ENCODE measurements around the gene PIP5K1B. TPM values are rescaled to one million over a fixed set of nuclear protein-coding genes. Genes with fewer than 3 reads are reported as not detected.

The PIP5K1B gene
- total RNA-seq, 1 experiment from 2014 or later: 9.0 TPM

GRCh38 chr9:68847765-68848164 lies 142.7 kb downstream of the PIP5K1B start:
- no peaks in the 10 kb centered on the region for H3K27me3 Mint-ChIP-seq (ENCODE audit: unreplicated experiment)
- CTCF ChIA-PET: no interaction called here
- no peaks in the 10 kb centered on the region for H3K4me1 Mint-ChIP-seq (ENCODE audit: low read depth, unreplicated experiment)
- TF ChIP-seq, protein P1, sequence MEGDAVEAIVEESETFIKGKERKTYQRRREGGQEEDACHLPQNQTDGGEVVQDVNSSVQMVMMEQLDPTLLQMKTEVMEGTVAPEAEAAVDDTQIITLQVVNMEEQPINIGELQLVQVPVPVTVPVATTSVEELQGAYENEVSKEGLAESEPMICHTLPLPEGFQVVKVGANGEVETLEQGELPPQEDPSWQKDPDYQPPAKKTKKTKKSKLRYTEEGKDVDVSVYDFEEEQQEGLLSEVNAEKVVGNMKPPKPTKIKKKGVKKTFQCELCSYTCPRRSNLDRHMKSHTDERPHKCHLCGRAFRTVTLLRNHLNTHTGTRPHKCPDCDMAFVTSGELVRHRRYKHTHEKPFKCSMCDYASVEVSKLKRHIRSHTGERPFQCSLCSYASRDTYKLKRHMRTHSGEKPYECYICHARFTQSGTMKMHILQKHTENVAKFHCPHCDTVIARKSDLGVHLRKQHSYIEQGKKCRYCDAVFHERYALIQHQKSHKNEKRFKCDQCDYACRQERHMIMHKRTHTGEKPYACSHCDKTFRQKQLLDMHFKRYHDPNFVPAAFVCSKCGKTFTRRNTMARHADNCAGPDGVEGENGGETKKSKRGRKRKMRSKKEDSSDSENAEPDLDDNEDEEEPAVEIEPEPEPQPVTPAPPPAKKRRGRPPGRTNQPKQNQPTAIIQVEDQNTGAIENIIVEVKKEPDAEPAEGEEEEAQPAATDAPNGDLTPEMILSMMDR (IDR thresholded peaks at IDR 0.05; ENCODE audit: unreplicated experiment): no peak
- H3K36me3 Mint-ChIP-seq (ENCODE audit: insufficient read depth, unreplicated experiment): no peaks in the 10 kb centered on the region
- no peaks in the 10 kb centered on the region for H3K9me3 Mint-ChIP-seq (ENCODE audit: low read depth, unreplicated experiment)
- no peak overlapping the region for H3K27ac Mint-ChIP-seq (ENCODE audit: unreplicated experiment)
- no TSS peak for BruUV-seq (replicated peaks)
- H3K4me3 Mint-ChIP-seq (ENCODE audit: low read depth, unreplicated experiment): no peak overlapping the region
- intact Hi-C loops (cut with micrococcal nuclease; ENCODE audit: unreplicated experiment): loop anchor here (10.0 kb wide), 1 partner anchor 263 kb away; no protein-coding TSS in a partner anchor
- no peak for DNase-seq

- CTCF ChIA-PET: no interaction called here
- H3K4me3 Mint-ChIP-seq (ENCODE audit: low read depth, unreplicated experiment): no peak overlapping the region
- H3K27ac Mint-ChIP-seq (ENCODE audit: unreplicated experiment): no peak overlapping the region
- H3K9me3 Mint-ChIP-seq (ENCODE audit: low read depth, unreplicated experiment): no peaks in the 10 kb centered on the region
- H3K4me1 Mint-ChIP-seq (ENCODE audit: low read depth, unreplicated experiment): no peaks in the 10 kb centered on the region
- TF ChIP-seq, protein P1 (IDR thresholded peaks at IDR 0.05; ENCODE audit: unreplicated experiment): no peak
- H3K27me3 Mint-ChIP-seq (ENCODE audit: unreplicated experiment): peaks cover 12% of the 10 kb centered on the region
- intact Hi-C loops (cut with micrococcal nuclease; ENCODE audit: unreplicated experiment): no loop called here
- DNase-seq: no peak
- no peaks in the 10 kb centered on the region for H3K36me3 Mint-ChIP-seq (ENCODE audit: insufficient read depth, unreplicated experiment)
- BruUV-seq (replicated peaks): no TSS peak
Measured at GRCh38 chr9:68851657-68852056, 146.6 kb downstream of the PIP5K1B start.

DNA sequence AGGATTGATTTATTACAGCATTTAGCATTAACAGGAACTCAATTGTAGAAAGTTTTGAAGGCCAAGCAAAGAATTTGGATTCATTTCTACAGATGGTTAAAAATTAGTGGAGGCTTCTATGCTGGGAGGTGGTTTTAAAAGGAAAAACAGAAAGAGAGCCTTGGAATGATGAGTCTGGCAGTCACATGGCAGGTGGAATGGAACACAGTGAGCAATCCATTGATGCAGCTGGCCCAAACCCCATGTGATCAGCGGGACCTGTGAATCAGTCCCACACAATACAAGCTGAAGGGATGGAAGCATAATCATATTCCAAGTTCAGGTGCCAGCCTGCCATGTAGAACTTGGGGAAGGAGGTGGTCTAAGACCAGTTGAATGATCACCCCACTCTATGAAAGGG lies 147.9 kb downstream of the PIP5K1B start:
- H3K4me1 Mint-ChIP-seq (ENCODE audit: low read depth, unreplicated experiment): no peaks in the 10 kb centered on the region
- H3K36me3 Mint-ChIP-seq (ENCODE audit: insufficient read depth, unreplicated experiment): no peaks in the 10 kb centered on the region
- TF ChIP-seq, protein P1 (IDR thresholded peaks at IDR 0.05; ENCODE audit: unreplicated experiment): no peak
- CTCF ChIA-PET: no interaction called here
- no peaks in the 10 kb centered on the region for H3K9me3 Mint-ChIP-seq (ENCODE audit: low read depth, unreplicated experiment)
- no peak overlapping the region for H3K27ac Mint-ChIP-seq (ENCODE audit: unreplicated experiment)
- intact Hi-C loops (cut with micrococcal nuclease; ENCODE audit: unreplicated experiment): no loop called here
- DNase-seq: no peak
- peaks cover 19% of the 10 kb centered on the region for H3K27me3 Mint-ChIP-seq (ENCODE audit: unreplicated experiment)
- no TSS peak for BruUV-seq (replicated peaks)
- H3K4me3 Mint-ChIP-seq (ENCODE audit: low read depth, unreplicated experiment): no peak overlapping the region

DNA sequence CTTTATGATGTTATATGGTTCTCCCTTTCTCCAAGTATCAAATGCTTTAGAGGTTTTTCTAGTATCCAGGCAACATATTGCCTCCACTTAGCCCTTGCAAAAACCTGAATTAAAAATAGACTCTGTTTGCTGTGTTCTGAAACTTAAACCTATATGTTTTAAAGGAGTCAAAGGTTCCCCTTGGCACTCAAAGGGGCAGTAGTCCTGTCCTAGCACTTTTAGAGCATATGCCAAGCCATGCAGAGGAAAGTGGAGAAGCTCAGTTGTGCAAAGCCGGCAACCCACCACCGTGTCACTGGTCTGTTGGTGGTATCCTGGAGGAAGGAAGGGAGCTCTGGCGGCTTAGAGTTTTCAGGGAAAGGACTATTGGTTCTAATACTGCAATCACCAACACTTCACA lies 154.3 kb downstream of the PIP5K1B start:
- intact Hi-C loops (cut with micrococcal nuclease; ENCODE audit: unreplicated experiment): no loop called here
- no TSS peak for BruUV-seq (replicated peaks)
- peaks cover 19% of the 10 kb centered on the region for H3K27me3 Mint-ChIP-seq (ENCODE audit: unreplicated experiment)
- no peak for DNase-seq
- TF ChIP-seq, protein P1 (IDR thresholded peaks at IDR 0.05; ENCODE audit: unreplicated experiment): no peak
- no peaks in the 10 kb centered on the region for H3K9me3 Mint-ChIP-seq (ENCODE audit: low read depth, unreplicated experiment)
- H3K4me1 Mint-ChIP-seq (ENCODE audit: low read depth, unreplicated experiment): no peaks in the 10 kb centered on the region
- H3K4me3 Mint-ChIP-seq (ENCODE audit: low read depth, unreplicated experiment): no peak overlapping the region
- no peaks in the 10 kb centered on the region for H3K36me3 Mint-ChIP-seq (ENCODE audit: insufficient read depth, unreplicated experiment)
- H3K27ac Mint-ChIP-seq (ENCODE audit: unreplicated experiment): no peak overlapping the region
- CTCF ChIA-PET: no interaction called here

All from Calu3 (cell line).